RWPE1 (cell line): ENCODE data around the gene DOCK4.

Source experiments
- CTCF ChIA-PET: fragments of 350-600 bp; sonication (Branson Sonifier 250); formaldehyde crosslinking; extraction: SDS; loops from one replicate; lab custom pipeline; 2021; lab: Yijun Ruan, JAX
- POLR2A ChIA-PET: fragments of 400-600 bp; formaldehyde crosslinking; extraction: SDS; loops from one replicate; lab custom pipeline; 2020; ENCODE audit warnings: antibody characterized with exemption; ENCODE audit not compliant: low non-redundant PET; lab: Yijun Ruan, JAX
- DNase-seq: peaks from one replicate; pipeline ENCODE4 v3.0.0; 2012; ENCODE audit warnings: low spot score
- H3K27ac ChIP-seq: fragments of 450-650 bp; 2 replicates; pipeline ENCODE4 v1.5.1; 2017
- TF ChIP-seq, protein P1 (sequence below): fragments of 450-650 bp; conservative IDR thresholded peaks from 2 replicates; pipeline ENCODE4 v1.5.1; 2017; ENCODE audit warnings: low read depth, mild to moderate bottlenecking

Gene DOCK4

DNA sequence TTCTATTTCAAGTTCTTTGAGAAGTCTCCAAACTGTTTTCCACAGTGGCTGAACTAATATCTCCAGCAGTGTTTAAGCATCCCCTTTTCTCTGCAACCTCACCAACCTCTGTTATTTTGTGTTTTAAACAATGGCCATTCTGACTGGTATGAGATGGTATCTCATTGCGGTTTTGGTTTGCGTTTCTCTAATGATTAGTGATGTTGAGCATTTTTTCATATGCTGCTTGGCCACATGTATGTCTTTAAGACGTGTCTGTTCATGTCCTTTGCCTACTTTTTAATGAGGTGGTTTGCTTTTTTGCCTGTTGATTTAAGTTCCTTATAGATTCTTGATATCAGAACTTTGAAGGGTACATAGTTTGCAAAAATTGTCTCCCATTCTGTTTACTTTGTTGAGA is 487.3 kb downstream of the DOCK4 start:
- CTCF ChIA-PET: no interaction called here
- DNase-seq: no peak
- POLR2A ChIA-PET: no interaction called here

DNA sequence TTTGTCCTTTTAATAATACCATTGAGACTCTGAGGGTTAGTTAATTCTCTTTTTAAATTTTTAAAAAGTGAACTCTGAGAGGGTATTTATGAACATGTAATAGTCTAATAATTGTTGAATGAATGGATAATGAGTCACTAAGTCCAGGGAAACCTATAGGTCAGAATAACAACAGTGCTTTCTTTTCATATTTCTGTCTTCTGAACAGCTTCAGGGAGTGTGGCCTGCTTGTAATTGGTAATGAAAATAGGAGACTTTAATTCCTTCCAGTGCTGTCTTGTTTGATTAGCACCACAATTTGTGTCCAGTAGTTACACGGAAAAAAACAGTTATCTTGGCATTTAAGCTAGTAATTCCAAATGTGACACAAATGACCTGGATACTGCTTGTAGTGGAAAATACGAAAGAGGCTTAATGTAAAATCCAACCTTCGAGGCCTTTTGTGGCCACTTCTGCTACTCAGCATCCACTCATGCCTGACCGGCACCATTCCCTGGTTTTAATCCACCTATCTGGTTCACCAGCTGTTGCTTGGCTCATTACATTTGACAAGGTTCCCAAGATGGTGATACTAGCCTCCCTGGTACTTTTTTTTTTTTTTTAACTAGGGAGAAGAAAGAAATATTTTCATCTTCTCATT is 494.7 kb downstream of the DOCK4 start:
- no peak for DNase-seq
- TF ChIP-seq, protein P1, sequence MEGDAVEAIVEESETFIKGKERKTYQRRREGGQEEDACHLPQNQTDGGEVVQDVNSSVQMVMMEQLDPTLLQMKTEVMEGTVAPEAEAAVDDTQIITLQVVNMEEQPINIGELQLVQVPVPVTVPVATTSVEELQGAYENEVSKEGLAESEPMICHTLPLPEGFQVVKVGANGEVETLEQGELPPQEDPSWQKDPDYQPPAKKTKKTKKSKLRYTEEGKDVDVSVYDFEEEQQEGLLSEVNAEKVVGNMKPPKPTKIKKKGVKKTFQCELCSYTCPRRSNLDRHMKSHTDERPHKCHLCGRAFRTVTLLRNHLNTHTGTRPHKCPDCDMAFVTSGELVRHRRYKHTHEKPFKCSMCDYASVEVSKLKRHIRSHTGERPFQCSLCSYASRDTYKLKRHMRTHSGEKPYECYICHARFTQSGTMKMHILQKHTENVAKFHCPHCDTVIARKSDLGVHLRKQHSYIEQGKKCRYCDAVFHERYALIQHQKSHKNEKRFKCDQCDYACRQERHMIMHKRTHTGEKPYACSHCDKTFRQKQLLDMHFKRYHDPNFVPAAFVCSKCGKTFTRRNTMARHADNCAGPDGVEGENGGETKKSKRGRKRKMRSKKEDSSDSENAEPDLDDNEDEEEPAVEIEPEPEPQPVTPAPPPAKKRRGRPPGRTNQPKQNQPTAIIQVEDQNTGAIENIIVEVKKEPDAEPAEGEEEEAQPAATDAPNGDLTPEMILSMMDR: no peak
- H3K27ac ChIP-seq: no peak overlapping the region
- CTCF ChIA-PET: no interaction called here
- POLR2A ChIA-PET: no interaction called here

More for the DNA sequence above, 487.3 kb downstream of the DOCK4 start:
- TF ChIP-seq, protein P1: no peak
- no peak overlapping the region for H3K27ac ChIP-seq

DNA sequence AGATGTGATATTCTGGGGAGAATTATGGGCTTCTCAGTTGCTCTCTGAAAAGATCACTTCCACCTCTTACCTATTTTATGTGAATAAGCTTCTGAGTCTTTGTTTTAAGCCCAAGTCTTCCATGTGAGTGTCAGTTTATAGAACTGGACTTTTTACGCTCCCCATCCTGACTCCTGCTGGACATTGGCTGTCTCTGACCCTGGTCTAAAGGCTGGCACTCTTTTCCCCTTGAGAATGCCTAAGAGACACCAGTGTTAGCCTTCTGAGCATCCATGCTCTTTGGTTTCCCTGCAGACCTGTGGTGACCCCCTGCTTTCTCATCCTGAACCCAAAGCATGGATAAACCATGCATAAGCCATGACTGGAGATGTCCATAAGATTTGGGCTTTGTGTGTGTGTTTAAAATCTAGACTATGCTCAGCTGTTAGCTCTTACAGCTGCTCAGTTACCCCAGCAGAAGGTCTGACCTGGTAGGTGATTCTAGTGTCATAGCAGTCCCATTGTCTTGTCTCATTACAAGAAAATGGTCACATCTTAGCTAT is 495.3 kb downstream of the DOCK4 start:
- TF ChIP-seq, protein P1: no peak

DNA sequence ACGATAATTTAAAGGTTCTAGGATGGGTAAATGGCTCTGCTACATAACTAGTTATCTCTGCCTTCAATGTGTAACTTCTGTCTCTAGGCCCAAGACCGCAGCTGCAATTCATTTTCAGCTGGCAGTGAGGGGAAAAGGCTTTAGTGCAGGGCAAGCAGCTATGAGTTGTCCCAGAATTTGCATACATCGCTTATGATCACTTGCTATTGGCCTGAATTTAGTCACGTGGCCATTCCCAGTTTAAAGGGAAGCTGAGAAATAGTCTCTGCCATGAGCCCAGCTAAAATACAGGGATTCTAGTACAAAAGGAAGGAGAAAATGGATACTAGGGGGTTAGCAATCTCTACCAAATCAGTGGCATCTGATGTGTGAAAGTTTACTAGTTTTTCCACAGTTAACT is 498.1 kb downstream of the DOCK4 start:
- ChIA-PET POLR2A (no interaction called here), CTCF (no interaction called here)
- H3K27ac ChIP-seq: no peak overlapping the region
- TF ChIP-seq, protein P1: no peak
- DNase-seq: no peak

More for the DNA sequence above, 495.3 kb downstream of the DOCK4 start:
- POLR2A ChIA-PET: no interaction called here
- no peak overlapping the region for H3K27ac ChIP-seq
- CTCF ChIA-PET: no interaction called here
- no peak for DNase-seq

DNA sequence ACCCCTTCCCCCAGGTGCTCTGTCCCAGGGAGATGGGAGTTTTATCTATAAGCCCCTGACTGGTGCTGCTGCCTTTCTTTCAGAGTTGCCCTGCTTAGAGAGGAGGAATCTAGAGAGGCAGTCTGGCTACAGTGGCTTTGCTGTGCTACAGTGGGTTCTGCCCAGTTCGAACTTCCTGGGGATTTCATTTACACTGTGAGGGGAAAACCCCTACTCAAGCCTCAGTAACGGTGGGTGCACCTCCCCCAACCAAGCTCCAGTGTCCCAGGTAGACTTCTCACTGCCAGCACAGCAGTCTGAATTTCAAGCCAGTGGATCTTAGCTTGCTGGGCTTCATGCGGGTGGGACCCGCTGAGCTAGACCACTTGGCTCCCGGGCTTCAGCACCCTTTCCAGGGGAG is 500.4 kb downstream of the DOCK4 start:
- no peak for DNase-seq
- CTCF ChIA-PET: no interaction called here
- POLR2A ChIA-PET: no interaction called here
- TF ChIP-seq, protein P1: no peak
- no peak overlapping the region for H3K27ac ChIP-seq

DNA sequence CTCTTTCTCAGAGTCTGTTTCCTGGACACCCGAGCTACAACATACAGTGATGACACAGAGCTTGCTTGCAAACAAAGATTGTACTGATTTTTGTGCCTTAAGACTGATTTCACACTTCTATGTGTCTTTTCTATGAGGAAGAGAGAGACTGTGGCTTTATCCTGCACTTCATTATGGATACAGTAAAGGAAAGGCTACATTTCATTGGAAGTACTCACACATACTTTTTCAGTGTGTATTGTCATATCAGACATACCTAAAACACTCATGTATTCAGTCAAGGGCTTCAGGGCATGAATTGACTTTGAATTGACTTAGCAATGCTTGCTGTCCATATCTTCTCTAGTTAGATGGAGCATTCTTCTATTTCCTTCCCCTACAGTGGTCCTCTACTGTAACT is 508.4 kb downstream of the DOCK4 start:
- H3K27ac ChIP-seq: no peak overlapping the region
- POLR2A ChIA-PET: no interaction called here
- TF ChIP-seq, protein P1: no peak
- DNase-seq: no peak
- CTCF ChIA-PET: no interaction called here
